HPDE6-E6E7 (cell line): ENCODE measurements around the gene IFIT3.
A peak's percentile ranks its signal among the peaks of the same experiment; 100 is the strongest.

Source experiments
- DNase-seq: peaks from one replicate; pipeline ENCODE4 v3.0.0; 2011; ENCODE audit warnings: missing footprints; ENCODE audit errors: extremely low spot score

IFIT3 gene

DNA sequence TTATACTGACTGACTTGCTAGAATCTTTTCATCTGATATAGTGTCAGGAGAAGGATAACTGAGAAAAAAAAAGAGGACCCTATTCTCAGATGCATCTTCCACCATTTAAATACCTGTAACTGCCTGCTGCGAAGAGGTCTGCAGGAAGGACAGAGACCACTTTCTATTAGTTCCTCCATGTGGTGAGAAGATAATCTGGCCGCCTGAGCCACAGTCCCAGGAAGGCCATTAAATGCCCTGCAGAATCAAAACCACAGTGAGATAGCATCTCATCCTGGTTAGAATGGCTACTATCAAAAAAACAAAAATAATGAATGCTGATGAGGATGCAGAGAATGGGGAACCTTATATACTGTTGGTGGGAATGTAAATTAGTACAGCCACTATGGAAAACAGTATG, 30.2 kb downstream of the IFIT3 start:
- DNase-seq: no peak

DNA sequence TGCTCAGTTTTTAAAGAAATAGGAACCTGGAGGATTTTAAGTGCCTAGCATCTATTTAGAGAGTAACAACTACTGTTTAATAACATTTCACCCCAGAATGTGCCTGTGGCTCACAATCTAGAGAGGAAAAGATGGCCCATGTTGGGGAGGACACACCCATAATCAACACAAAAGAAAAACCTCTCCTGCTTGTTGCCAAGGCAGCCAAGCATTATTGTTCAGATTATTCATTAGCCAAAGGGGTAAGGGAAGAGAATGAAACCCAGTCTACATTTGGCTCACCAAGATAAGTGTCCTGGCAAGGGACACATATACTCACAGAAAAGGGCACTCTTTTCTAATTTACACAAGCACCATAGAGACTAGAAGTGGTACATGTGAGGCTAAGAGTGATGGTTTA, 32.4 kb downstream of the IFIT3 start:
- no peak for DNase-seq

DNA sequence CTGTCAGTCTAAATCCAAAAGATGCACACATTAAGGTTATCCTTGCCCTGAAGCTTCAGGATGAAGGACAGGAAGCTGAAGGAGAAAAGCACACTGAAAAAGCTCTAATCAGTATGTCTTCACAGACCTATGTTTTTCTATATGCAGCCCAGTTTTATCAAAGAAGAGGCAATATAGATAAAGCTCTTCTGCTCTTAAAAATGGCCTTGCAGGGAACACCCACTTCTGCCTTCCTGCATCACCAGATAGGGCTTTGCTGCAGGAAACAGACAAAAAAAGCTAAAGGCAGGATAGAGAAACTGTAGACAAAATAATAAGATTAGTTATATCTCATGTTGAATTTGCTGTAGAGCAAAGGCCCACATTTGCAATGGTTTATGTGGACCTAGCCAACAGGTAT, 35.1 kb downstream of the IFIT3 start:
- no peak for DNase-seq

DNA sequence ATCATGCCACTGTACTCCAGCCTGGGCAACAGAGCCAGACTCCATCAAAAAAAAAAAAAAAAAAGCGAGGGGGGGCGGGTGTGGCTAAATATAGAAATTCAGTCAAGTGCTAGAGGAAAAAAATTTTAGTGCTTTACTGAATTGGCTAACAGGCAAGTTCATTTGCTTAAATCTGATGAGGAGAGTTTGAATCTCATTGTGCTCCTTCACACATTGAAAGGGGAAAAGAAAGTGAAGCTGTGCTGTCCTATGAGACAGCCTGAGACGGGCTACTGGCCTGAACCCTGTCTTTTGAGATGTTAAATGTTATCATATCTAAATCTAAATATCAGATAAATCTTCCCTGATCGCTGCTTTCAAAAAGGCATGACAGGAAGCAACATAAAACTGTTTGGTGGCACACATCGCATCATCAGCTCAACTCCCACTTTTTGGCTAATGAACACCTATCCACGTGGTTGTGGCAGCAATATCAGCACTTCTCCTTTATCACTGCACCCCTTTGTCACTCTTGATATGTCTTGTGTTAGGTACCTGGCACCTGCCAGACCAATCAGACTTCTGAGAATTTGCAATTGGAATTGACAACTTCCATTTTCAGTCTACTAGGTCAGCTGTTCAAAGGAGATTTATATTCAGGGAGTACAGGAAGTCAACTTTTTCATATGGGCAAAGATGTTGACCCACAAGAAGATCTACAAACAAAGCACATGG, 36.1 kb downstream of the IFIT3 start:
- no peak for DNase-seq

DNA sequence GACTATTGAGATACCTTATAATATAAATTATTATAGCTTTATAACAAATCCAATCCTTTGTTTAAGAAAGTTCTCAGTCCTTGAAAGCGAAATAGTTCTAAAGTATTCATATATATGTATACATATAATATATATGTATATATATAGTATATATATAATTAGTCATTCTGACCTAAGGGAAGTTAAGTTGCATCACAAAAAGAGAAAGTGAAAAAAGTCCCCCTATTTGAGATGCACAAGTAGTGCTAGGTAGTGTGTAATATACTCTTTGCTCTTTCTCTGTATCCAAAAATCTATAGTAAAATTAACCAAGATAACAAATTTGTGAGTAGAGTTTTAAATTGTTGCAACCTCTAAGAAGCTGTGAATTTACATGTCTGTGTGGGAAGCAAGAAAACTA, 36.7 kb downstream of the IFIT3 start:
- no peak for DNase-seq

DNA sequence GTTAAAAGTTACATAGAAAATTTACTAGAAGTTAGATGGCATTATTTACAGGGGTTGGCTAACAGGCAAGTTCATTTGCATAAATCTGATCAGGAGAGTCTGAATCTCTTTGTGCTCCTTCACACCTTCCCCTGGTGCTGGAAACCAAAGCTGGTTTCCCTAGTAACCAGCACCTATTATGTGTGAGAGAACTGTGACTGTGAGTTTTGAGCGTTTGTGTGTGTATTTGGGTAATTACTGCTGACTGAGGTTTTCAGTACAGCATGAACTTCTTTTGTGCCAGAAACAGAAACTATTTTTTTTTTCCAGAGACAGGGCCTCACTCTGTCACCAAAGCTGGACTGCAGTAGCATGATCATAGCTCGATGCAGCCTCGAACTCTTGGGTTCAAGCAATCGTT, 39.7 kb downstream of the IFIT3 start:
- DNase-seq: no peak

DNA sequence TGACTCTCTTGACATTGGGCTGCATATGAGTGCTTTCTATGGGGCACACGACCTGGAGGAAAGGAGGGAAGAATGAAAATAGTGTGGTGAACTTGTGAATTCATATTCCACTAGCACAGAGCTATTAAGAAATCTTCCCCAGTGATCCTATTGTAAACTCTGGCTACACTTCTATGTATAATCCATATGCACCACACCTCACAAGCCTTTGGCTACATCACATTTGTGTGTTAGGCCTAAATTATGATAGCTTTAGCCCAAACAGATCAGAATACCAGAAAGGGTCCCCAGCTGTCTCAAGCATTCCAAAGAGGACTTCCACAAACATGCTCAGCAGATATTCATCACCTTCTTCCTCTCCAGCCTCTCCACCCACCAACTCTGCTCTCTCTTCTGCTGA, 40.3 kb downstream of the IFIT3 start:
- no peak for DNase-seq

DNA sequence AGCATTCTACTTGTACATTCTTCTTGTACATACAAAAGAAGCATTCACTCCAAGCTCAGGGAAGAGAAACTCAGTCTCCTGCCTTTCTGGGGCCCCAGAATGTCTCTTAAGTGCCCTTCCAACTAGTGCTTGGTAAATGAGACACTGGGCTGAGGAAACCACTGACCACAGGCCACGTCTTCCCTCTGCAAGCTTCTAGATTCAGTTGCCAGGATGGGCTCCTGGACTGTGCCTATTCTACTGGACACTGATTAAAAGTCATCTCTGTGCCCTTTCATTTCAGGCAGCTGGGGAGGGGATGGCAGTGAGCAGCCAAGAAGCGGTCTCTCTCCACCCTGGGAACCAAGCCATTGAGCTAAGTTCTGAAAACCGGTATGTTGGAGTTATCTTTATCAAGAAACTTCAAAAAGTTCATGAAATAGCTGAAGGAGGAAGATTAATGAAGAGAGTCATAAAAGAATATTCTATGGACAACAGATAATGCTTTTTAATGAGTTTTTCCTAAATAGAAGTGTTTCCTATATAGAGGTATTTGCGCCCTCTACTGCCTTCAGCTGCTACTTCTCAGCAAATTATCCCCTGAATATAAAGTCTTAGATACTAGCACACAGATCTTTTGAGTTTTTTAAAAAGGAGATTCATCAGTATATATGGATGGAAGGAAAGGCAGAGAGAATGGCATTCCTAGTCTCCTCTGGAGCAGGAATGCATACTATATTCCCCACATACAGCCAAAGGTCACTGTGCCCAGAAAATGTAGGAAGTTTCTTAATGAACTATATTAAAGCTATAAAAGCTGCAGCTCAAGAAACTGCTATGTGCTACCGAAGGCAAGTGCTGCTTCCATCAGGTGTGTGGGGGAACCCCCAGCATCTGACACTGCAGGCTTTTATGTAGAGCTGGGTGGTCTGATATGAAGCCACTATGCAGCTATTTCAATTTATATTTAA, 41.6 kb downstream of the IFIT3 start:
- no peak for DNase-seq

DNA sequence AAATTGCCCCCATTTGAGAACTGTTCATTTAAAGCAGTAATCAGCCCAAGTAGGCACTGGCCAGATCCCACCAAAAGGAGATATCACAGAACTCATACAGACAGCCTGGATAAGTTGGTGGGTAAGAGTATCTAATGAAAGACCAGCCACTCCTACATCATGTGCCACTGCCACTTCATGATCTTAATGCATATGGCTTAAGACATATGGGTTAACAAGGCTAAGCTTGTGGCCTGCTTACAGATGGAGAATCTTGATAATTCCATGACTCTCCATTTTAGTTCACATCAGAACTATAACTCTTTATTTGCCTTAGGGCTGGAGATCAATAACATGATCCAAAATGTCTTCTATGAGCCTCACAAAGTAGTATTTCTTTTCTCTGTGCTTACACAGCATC, 43.3 kb downstream of the IFIT3 start:
- no peak for DNase-seq

DNA sequence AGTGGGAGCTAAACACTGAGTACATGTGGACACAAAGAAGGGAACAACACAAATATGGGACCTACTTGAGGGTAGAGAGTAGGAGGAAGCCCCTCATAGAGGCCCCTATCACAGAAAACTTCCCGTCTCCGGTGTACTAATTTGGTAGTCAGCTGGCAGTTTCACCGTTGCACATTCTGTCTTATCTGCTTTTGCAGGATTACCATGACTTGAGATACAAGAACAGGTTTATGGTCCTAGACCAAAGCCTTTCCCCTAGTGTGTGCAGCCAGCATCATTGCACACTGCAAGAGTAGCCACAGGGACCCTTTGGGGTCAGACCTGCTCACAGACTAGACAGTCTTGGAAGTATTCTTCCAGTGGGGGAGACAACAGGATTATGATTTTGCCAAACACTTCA, 44.2 kb downstream of the IFIT3 start:
- DNase-seq: no peak

DNA sequence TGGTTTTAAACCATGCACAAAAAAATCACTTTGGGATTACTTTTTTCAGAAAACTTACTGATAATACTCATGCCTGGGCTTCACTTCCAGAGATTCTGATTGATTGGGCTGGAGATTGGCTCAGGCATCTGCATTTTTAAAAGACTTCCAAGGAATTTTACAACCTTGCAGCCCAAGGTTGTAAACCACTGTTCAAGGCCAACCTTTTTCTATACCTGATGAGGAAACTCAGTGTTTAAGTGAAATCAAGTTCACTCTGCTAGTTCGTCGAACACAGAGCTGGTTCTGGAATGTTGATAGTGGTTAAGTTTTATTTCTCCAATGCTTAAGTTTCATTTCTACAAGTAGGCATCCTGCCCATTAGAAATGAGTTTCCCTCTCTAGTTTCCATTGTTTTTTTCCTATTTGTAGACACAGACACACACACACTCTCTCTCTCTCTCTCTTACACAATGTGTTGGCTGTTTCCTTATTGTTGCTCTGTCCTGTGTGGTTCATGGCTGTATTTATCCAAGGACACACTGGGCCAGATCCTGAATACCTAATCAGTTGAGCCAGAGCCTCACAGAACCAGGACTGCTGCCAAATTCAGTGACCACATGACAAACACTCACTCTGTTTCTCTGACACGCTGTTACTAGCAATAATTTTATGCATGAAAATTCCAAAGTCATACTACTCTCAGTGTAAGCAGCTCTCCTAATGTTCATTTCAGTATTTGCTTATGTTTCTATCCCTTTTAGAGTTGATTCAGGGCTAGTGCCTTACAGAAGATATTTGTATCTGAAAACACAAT, 46.3 kb downstream of the IFIT3 start:
- peak; percentile 41 for DNase-seq

DNA sequence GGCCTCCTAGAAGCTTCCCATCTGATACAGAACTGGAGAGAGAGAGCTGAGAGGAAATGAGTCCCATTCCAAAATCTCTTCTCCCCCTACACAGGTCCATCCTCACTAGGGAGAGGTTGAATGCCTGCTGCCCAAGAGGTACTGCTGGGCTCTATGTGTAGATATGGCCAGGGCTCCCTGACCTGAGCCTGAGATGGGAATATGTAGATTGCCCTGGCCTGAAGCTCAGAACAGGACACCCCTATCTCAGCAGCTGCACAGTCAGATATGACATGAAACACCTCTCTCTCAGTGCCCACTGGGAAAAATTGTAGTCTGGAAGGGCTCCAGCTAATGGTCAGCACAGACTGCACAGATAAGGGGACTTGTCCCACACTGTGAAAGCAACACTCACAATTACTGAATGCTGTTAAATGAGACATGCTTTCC, 46.9 kb downstream of the IFIT3 start:
- DNase-seq: no peak

DNA sequence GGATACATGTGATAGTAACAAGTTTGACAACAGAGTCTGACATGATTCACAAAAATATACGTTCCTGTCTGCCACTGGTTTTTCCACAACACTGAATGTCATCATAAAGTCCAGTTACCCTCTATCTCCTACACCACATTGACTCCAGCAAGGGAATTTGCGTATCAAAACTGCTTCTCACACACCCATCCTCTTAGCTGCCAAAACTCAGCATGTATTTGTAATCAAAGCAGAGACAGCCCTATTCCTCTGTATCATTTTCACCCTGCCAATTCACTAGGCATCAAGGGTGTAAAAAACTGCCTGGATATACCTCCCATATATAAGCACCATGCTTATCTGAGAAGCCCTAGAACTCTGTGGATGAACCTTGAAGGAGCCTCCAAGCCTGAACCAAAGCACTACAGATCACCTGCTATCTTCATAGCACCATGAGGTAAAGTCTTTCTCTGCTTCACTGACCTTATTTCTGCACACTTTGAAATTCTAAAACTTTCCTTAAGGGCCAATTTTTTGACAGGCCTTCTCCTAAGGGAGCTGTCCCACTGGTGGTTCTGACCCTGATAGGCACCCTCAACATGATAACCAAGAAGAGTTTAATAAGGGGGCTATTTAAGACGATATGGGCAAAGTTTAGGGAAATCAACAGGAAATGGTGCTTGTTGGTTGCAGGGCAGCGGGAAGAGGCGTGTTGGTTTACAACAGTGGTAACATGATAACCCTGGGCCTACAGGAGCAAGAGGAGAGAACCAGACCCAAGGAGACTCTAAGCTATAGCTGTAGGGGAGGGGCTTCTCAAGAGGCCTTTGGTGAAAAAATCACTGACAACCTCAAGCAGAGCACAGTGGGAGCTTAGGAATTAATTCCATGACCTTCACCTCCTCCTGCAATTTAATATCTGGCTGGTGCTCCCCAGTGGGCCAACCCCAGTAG, 50.2 kb downstream of the IFIT3 start, which contains the start of gene IFIT1B:
IFIT1B (plus strand) TSS at position 352 of the 933 bp plus-strand sequence; CDS start at position 432, 80 bp downstream.
- no peak for DNase-seq

DNA sequence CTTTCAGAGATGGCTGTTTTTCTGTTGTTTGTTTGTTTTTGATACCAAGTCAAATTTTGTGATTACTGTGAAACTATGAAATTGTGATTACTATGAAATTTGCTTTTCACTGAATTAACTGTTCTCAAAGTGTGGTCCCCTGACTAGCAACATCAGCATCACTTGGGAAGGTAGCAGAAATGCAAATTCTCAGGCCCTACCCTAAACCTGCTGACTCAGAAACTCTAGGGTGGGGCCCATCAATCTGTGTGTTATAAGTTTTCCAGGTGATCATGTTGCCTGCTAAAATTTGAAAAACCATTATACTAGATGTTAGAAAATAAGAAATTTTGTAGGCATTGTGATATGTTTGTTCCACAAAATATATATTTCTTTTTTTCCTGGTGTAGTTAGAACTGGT, 51.3 kb downstream of the IFIT3 start:
- no peak for DNase-seq

DNA sequence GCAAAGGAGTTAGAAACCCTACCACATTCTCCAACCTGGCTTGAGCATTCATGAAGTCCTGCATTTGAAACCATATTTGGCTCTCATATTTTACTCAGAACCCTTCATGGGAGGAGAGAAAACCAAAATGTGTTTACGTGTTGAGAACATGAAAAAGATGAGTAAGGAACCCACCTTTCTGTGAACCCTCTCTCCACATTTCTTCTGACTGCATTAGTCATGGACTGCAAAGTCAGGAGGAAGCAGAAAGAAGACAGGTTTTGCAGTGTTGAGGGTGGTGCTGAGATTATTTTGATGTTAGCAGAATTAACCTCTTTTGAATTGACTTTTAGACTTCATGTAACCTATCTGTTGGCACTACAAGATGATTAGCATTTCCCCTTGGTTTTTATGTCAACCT, 55.0 kb downstream of the IFIT3 start:
- DNase-seq: no peak

DNA sequence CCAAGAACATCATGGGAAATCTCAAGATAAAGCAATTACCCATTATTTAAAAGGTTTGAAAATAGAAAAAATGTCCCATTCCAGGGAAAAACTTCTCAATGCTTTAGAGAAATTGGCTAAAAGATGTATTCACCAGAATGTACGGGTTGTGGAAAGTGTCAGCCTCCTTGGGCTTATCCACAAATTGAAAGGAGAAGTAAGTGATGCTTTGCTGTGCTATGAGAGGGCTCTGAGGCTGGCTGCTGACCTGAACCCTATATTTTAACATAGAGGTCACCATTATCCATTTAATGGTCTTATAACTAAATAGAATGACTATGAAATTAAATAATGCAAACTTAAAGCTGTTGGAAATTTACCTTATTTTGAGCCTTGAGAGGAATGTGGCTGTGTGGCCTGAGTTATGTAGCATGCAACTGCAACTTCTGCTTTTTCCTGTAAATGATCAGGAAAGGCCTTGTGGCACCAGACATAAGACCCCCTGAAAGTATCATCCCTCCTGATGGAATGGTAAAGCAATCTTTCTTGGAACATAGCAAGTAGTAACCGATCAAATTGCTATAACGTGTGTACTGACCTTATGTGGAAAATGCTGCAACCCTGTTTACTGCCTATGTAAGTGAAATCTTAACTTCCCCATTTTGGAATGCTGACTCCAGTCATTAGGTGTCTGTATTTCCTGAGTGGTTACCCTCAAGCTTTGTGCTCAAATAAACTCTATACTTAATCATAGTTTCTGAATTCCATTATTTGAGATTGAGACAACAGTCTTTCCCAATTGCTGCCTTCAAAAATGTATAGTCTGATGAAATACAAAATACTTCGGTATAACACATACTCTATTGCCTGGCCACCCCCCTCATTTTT, 56.9 kb downstream of the IFIT3 start:
- DNase-seq: no peak

DNA sequence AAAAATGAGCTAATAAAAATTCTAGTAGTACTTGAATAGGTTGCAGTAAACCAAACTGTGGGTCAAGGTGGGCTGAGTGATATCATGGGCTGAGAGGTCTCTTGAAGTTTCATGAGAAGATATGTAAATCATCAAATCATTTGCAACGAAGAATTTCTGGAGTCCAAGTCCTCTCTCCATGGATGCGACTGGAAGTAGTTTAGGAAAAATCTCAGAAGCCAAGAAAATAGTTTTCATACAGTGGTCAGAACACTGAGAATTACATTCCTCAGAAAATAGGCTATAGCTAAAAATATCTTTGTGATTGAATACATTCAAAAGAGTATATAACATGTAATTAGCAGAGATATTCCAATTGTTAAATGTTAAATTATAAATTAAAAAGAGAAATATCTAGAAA, 61.0 kb downstream of the IFIT3 start:
- no peak for DNase-seq

DNA sequence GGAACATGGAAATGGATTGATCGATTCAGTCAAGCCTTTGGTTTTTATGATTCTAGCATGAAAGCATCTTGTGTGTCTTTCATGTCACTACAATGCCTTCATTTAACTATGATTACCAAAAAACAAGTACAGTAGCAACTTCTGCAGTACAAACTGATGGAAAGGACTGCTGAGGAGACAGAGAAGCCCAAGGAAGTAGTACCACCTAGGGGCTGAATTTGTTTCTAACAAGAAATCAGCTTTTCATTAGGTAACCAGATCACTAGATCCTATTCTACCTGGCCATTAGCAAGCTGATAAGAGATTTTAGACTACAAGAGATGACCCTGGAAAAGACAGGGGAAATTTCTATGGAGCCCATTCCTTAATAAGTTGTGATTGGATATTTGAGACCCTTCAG, 61.5 kb downstream of the IFIT3 start:
- no peak for DNase-seq
